Mesothelial cell of epicardium (in vitro differentiated cells): ENCODE data around the gene IQSEC2. TPM values are rescaled to one million over a fixed set of nuclear protein-coding genes. Genes with fewer than 3 reads are reported as not detected.

Experiments
- DNase-seq, 2 experiments: peaks; one replicate each; pipeline ENCODE4 v3.0.0; 2021; ENCODE audit warnings: low spot score in 2 of 2; ENCODE audit not compliant: unreplicated experiment in 2 of 2
- H3K27ac Mint-ChIP-seq: 2 replicates; pipeline ENCODE4 v1.8.0; 2021; ENCODE audit warnings: mixed read lengths
- H3K27me3 Mint-ChIP-seq: 2 replicates; pipeline ENCODE4 v1.8.0; 2021; ENCODE audit warnings: low read depth, mixed read lengths
- H3K36me3 Mint-ChIP-seq: 2 replicates; pipeline ENCODE4 v1.8.0; 2021; ENCODE audit warnings: mixed read lengths
- H3K4me1 Mint-ChIP-seq: 2 replicates; pipeline ENCODE4 v1.8.0; 2021; ENCODE audit warnings: mixed read lengths
- H3K4me3 Mint-ChIP-seq: 2 replicates; pipeline ENCODE4 v1.8.0; 2021; ENCODE audit warnings: mild to moderate bottlenecking, moderate library complexity, mixed read lengths
- H3K9me3 Mint-ChIP-seq: 2 replicates; pipeline ENCODE4 v1.8.0; 2021; ENCODE audit warnings: mixed read lengths
- CTCF ChIP-seq: fragments of 200-600 bp; sonication (generic); IDR thresholded peaks from one replicate; pipeline ENCODE4 v1.5.0; 2021; ENCODE audit warnings: antibody characterized with exemption; ENCODE audit not compliant: unreplicated experiment
- total RNA-seq: library from RNA; stranded (reverse); gene quantifications from 3 replicates; pipeline ENCODE4 v1.2.1, GENCODE V29; 2021

IQSEC2 gene
- total RNA-seq, 1 donor from 2014 or later: 23.0 TPM

- peaks cover 13% of the 10 kb centered on the region for H3K9me3 Mint-ChIP-seq
- peaks cover 40% of the 10 kb centered on the region for H3K4me1 Mint-ChIP-seq
- peaks cover 44% of the 10 kb centered on the region for H3K27me3 Mint-ChIP-seq
- no peak for TF ChIP-seq CTCF
- H3K4me3 Mint-ChIP-seq: peak overlapping the region; percentile 66
- no peak for DNase-seq
- H3K36me3 Mint-ChIP-seq: no peaks in the 10 kb centered on the region
- H3K27ac Mint-ChIP-seq: peak overlapping the region; percentile 4
Measured at GRCh38 chrX:53321943-53322497, 40.6 kb upstream of the IQSEC2 start.

GRCh38 chrX:53321230-53321942 lies 40.0 kb upstream of the IQSEC2 start:
- peaks cover 13% of the 10 kb centered on the region for H3K9me3 Mint-ChIP-seq
- H3K36me3 Mint-ChIP-seq: no peaks in the 10 kb centered on the region
- H3K27me3 Mint-ChIP-seq: peaks cover 44% of the 10 kb centered on the region
- no peak for TF ChIP-seq CTCF
- no peak overlapping the region for H3K27ac Mint-ChIP-seq
- H3K4me1 Mint-ChIP-seq: peaks cover 44% of the 10 kb centered on the region
- no peak for DNase-seq
- peak overlapping the region; percentile 66 for H3K4me3 Mint-ChIP-seq

GRCh38 chrX:53320543-53321229 lies 39.3 kb upstream of the IQSEC2 start:
- TF ChIP-seq CTCF: no peak
- Mint-ChIP-seq H3K4me1 (peaks cover 51% of the 10 kb centered on the region), H3K9me3 (peaks cover 10% of the 10 kb centered on the region), H3K27me3 (peaks cover 41% of the 10 kb centered on the region), H3K36me3 (no peaks in the 10 kb centered on the region), H3K4me3 (peak overlapping the region; percentile 52), H3K27ac (no peak overlapping the region)
- no peak for DNase-seq

- no peak overlapping the region for H3K27ac Mint-ChIP-seq
- H3K9me3 Mint-ChIP-seq: peaks cover 7% of the 10 kb centered on the region
- peak overlapping the region; percentile 83 for H3K4me3 Mint-ChIP-seq
- DNase-seq: no peak
- H3K27me3 Mint-ChIP-seq: peaks cover 39% of the 10 kb centered on the region
- peaks cover 51% of the 10 kb centered on the region for H3K4me1 Mint-ChIP-seq
- H3K36me3 Mint-ChIP-seq: no peaks in the 10 kb centered on the region
- no peak for TF ChIP-seq CTCF
Measured at GRCh38 chrX:53319614-53320542, 38.5 kb upstream of the IQSEC2 start.

- Mint-ChIP-seq H3K4me3 (peak overlapping the region; percentile 83), H3K27me3 (peaks cover 38% of the 10 kb centered on the region), H3K4me1 (peaks cover 51% of the 10 kb centered on the region), H3K36me3 (no peaks in the 10 kb centered on the region), H3K9me3 (peaks cover under 1% of the 10 kb centered on the region), H3K27ac (no peak overlapping the region)
- no peak for DNase-seq
- TF ChIP-seq CTCF: no peak
Measured at GRCh38 chrX:53318766-53319353, 37.5 kb upstream of the IQSEC2 start.
